NCI-H1105 treated with DMSO at 0.1 percent for 48 hours (cell line): ENCODE measurements around the gene IP6K3.

Experiments
- DNase-seq: peaks from one replicate; lab custom pipeline; 2025; lab: John Stamatoyannopoulos, UW

IP6K3 gene, protein sequence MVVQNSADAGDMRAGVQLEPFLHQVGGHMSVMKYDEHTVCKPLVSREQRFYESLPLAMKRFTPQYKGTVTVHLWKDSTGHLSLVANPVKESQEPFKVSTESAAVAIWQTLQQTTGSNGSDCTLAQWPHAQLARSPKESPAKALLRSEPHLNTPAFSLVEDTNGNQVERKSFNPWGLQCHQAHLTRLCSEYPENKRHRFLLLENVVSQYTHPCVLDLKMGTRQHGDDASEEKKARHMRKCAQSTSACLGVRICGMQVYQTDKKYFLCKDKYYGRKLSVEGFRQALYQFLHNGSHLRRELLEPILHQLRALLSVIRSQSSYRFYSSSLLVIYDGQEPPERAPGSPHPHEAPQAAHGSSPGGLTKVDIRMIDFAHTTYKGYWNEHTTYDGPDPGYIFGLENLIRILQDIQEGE

DNA sequence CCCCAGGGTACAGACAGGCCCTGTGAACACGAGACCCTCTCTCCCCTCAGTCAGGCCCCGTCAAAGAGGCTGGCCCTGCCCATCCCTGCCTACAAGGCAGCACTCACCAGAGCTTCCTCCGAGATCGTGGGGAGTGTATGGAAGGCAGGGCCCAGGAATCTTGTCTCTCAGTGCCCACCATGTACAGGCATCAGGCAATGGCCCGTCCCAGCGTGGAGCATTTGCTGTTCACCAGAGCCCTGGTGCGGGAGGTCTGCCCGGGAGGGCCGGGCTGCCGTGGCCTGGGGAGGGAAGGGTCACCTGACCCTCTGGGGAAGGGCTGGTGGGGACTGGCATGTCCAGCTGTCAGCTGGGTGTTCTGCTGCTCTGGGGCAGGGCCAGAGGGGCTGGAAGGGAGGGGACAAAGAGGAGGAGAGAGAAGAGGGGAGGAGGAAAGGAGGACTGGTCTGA is at the start of gene IP6K3:
TSS of gene IP6K3 (minus strand) at position 255 of the 450 bp plus-strand sequence. CDS start 11,429 bp downstream, outside the sequence.
- no peak for DNase-seq

DNA sequence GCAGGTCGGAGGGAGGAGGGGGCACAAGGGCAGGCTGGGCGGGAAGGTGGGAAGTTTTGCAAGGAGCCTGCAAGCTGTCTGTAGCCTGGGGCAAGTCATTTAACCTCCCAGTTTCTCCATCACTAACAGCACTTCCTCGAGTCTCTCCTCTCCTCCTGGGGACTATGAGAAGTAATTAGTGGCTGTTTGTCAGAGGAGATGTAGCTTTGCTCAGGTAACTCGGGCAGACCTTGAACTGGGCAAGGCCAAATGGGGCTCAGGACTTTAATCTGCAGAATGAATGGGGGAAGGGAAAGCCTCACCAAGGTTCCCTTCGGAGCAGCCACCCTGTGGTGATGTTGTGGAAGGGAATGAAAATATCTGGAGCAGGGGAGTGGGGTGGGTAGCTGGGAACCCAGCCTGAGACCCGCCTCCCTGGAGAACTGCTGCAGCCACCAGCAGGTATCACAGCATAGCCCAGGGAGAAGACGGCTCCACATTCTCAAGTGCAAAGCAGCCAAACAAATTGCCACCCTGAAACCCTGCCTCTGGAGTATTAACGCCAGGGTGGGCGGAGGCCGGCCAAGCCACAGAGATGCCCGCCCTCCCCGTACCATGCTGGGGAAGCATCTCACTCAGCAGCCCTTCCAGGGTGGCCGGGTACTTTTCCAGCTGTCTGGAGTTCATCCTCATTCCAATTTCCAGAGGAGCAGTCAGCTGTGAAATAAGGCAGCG is 48.4 kb upstream of the IP6K3 start:
- DNase-seq = no peak

DNA sequence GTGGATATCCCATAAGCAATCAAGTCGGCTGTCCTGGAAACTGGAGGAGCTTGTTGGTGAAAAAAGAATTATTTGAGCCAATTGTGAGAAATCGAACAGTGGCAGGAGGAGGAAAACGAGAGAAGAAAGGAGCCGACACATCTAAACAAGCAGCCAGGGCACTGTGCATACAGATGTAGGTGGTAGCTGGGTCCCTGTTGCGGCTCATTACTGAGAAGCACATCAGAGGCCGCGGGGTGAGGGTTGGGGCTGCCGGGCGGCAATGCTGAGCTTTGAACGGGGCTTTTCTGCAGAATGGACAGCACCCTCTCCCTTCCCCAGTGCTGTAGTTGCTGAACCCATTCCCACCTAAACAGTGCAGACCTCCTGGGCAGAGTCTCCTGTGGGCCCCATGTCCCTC is 46.3 kb upstream of the IP6K3 start:
- DNase-seq = no peak

GRCh38 chr6:33791620-33792019 is 44.9 kb upstream of the IP6K3 start:
- DNase-seq = no peak

GRCh38 chr6:33790910-33791309 is 44.2 kb upstream of the IP6K3 start:
- DNase-seq = no peak

- no peak for DNase-seq
Measured at GRCh38 chr6:33790379-33790778, 43.7 kb upstream of the IP6K3 start.

DNA sequence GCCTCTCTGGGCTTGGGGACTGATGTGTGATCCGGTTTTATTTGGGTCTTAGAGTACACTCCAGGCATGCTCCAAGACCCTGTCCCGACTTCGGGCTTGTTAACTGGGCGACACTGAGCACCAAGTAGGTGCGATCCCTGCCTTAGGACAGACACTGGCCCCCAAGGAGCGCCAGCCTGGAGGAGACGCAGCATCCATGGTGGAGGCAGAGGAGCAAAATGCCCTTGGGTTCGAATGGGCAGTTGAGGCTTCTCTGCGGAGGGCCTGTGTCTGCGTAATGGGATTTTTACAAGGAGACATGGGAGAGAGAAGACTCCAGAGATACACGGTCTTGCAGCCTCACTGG is 42.8 kb upstream of the IP6K3 start:
- DNase-seq = no peak

- peak; percentile 92 for DNase-seq
Measured at GRCh38 chr6:33788694-33789549, 42.2 kb upstream of the IP6K3 start, which contains the start of gene LEMD2. Gene LEMD2, minus strand, starts transcription at chr6:33789130. Its CDS starts 14 bp downstream, at chr6:33789116.

GRCh38 chr6:33787954-33788693 is 41.4 kb upstream of the IP6K3 start:
- peak; percentile 35 for DNase-seq

DNA sequence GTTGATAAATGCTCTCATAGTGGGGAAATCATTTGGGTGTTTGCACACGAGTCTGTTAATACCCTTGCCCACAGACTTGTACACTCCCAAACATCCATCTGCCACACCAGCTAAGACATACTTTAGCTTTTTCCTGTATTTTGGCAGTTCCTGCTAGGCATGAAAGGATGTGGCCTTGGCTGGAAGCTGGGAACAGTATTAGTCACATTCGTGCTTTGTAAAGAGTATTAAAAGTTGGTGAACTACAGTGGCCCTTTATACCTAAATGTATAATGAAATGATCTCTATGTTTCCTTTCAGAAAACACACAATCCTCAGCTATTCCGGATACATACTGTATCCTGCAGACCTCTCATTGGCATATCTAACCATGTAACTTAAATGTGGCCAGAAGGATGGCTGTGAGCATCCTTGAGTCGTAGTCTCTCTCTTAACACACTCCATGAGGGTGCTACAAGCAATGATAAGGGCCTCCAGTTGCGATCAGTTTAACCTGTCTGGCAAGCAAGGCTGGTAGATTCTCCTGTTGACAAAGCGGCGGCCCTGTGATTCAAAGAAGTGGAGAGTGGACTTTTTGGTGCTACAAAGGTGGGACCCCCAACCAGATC is 40.7 kb upstream of the IP6K3 start:
- no peak for DNase-seq

- DNase-seq = no peak
Measured at GRCh38 chr6:33786736-33787135, 40.0 kb upstream of the IP6K3 start.

DNA sequence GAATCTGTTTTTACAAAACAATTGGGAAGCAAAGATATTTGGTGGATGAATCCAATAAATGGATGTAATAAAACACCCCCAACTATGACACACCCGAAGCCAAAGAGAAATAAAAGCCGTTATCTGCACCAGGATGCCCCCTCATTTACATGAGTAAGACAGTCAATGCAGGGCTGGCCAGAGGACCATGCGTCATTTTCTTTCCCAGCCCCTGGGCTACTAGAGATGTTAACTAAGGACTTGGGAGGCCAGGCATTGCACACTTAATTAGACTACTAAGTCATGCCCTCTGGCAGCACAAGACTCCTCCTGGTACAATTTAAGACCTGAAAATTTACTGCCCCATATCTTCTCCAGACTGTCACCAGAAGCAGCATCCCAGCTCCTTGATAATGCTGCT is 39.1 kb upstream of the IP6K3 start:
- no peak for DNase-seq

DNA sequence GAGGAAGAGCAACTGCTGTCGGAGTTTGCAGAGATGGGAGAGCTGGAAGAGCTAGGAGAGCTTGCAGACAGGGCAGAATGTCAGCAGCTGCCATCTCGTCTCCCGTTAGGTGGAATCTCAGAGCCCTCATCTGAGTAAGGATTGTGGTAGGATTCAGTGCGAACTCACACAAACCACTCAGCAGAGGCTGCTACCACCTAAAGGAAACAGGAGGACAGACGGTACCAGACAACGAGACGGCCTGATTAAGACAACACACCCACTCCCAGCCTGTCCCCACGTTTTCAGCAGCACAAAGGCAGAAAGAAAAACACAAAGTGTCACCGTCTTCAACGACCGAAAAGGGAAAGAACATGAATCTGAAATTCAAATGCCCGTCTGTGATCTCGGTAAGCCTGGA is 38.1 kb upstream of the IP6K3 start:
- no peak for DNase-seq

- no peak for DNase-seq
Measured at GRCh38 chr6:33783781-33784520, 37.2 kb upstream of the IP6K3 start.

DNA sequence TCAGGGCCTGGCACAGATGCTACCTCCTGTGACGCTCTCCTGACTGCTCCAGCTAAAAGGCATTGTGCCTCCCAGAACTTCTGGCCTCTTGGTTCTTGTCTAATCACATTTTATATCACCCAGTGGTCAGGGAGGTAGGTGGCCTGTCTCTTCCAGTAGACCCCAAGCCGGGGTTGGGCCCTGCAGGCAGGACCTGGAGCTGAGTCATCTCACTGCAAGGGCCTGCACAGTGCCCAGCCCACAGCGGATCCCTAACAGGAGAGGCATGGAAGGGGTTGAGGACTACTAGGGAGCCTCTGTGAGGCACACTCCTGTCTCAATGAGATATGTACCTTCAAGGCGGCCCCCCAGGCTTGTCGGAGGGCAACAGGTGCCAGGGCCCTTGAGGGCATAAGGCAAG is 35.9 kb upstream of the IP6K3 start:
- no peak for DNase-seq

- no peak for DNase-seq
Measured at GRCh38 chr6:33781131-33781975, 34.6 kb upstream of the IP6K3 start.

DNA sequence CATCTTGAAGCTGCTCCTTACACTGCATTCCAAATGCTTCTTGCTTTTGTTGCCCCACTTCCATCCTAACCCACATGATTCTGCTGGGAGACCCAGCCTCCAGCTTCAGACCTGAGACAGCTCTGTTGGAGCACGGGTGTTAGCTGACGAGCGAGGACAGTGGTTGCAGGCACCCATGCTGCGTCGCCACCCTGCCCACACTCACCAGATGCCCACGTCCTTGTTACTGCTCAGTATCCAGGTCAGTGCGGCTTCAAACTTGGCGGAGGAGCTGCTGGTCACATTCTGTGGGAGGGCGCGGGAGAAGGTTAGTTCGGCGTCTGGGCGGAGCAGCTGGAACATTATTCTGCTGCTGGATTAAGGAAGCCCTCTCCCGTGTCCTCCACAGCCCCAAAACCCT is 33.2 kb upstream of the IP6K3 start:
- DNase-seq = no peak

DNA sequence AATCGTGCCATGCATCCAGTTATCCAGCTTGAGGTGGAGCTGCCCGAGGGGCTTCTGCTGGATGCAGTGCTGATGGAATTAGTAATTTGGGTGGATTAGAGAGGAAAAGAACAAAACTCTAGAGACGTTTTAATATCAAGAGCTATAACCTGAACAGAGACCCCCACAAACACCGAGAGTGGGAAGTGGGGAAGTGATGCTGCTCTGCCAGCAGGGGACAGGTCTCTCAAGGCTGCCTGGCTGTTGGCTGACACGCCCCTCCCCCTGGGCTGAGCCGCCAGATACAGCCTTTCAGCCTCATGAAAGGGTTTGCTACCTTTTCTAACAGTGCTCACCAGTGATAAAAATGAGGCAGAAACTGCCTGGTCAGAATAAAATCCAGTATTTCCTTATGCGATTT is 32.6 kb upstream of the IP6K3 start:
- DNase-seq = no peak

- no peak for DNase-seq
Measured at GRCh38 chr6:33778444-33779121, 31.9 kb upstream of the IP6K3 start.
